ENCODE measurements around the gene CHGA. TPM values are rescaled to one million over a fixed set of nuclear protein-coding genes. Genes with fewer than 3 reads are reported as not detected.

Gene CHGA
- total RNA-seq, 6 donors from 2014 or later: 0.46 to 0.81 TPM; not detected in 4

GRCh38 chr14:92938235-92938875, 15.4 kb downstream of the CHGA start:
- peaks cover 0 to 47% (median 27%) of the 10 kb centered on the region in 4 donors for H3K36me3 ChIP-seq
- WGBS, 2 donors: 83 to 88% methylated on average over 8 to 9 of the region's 9 CpGs
- no peaks in the 10 kb centered on the region for H3K4me1 ChIP-seq

GRCh38 chr14:92938890-92939671, 16.1 kb downstream of the CHGA start:
- WGBS, 2 donors: 88 to 93% methylated on average over 13 to 23 of the region's 27 CpGs
- TF ChIP-seq CTCF (IDR thresholded peaks at IDR 0.05): no peak
- TF ChIP-seq POLR2AphosphoS5 (IDR thresholded peaks at IDR 0.05): no peak
- TF ChIP-seq POLR2A (IDR thresholded peaks at IDR 0.05): no peak
- no peak for TF ChIP-seq EP300 (IDR thresholded peaks at IDR 0.05)
- Histone ChIP-seq H3K4me1 (no peaks in the 10 kb centered on the region), H3K4me3 (no peak overlapping the region), H3K36me3 (peaks cover 0 to 54% (median 33%) of the 10 kb centered on the region in 4 donors), H3K9me3 (no peaks in the 10 kb centered on the region), H3K27me3 (no peaks in the 10 kb centered on the region), H3K27ac (no peak overlapping the region)
- DNase-seq (peak in 1 of 2 donors; percentile 68), ATAC-seq (ENCODE audit: low FRiP score in 2 of 2) (no peak)

More at GRCh38 chr14:92938235-92938875, 15.4 kb downstream of the CHGA start:
- ATAC-seq (ENCODE audit: low FRiP score in 2 of 2) (no peak), DNase-seq (peak in 1 of 2 donors; percentile 39)
- Histone ChIP-seq H3K4me3 (no peak overlapping the region), H3K27me3 (no peaks in the 10 kb centered on the region), H3K27ac (no peak overlapping the region), H3K9me3 (no peaks in the 10 kb centered on the region)
- TF ChIP-seq CTCF (IDR thresholded peaks at IDR 0.05): no peak
- no peak for TF ChIP-seq POLR2AphosphoS5 (IDR thresholded peaks at IDR 0.05)
- no peak for TF ChIP-seq EP300 (IDR thresholded peaks at IDR 0.05)
- TF ChIP-seq POLR2A (IDR thresholded peaks at IDR 0.05): no peak

- no peak for DNase-seq
- Histone ChIP-seq H3K27ac (no peak overlapping the region), H3K4me1 (no peaks in the 10 kb centered on the region), H3K9me3 (no peaks in the 10 kb centered on the region), H3K4me3 (no peak overlapping the region), H3K27me3 (no peaks in the 10 kb centered on the region), H3K36me3 (peaks cover 0 to 60% (median 37%) of the 10 kb centered on the region in 4 donors)
- WGBS, 2 donors: 77 to 84% methylated on average over 11 to 12 of the region's 12 CpGs
- TF ChIP-seq EP300 (IDR thresholded peaks at IDR 0.05) (no peak), POLR2AphosphoS5 (IDR thresholded peaks at IDR 0.05) (no peak), CTCF (IDR thresholded peaks at IDR 0.05) (no peak), POLR2A (IDR thresholded peaks at IDR 0.05) (no peak)
- ATAC-seq (ENCODE audit: low FRiP score in 2 of 2): no peak
Measured at GRCh38 chr14:92939699-92940098, 16.7 kb downstream of the CHGA start.

GRCh38 chr14:92940543-92940942, 17.6 kb downstream of the CHGA start:
- WGBS, 2 donors: 83 to 94% methylated on average over 8 to 11 of the region's 11 CpGs
- TF ChIP-seq CTCF (IDR thresholded peaks at IDR 0.05): no peak
- H3K4me1 ChIP-seq: no peaks in the 10 kb centered on the region
- no peaks in the 10 kb centered on the region for H3K27me3 ChIP-seq
- no peak overlapping the region for H3K27ac ChIP-seq
- no peak overlapping the region for H3K4me3 ChIP-seq
- peaks cover 0 to 69% (median 45%) of the 10 kb centered on the region in 4 donors for H3K36me3 ChIP-seq
- no peak for ATAC-seq (ENCODE audit: low FRiP score in 2 of 2)
- peak in 1 of 2 donors; percentile 45 for DNase-seq
- H3K9me3 ChIP-seq: no peaks in the 10 kb centered on the region

Data from upper lobe of left lung (tissue), 6 donors.